ENCODE data around the gene PRDM10.
A peak's percentile ranks its signal among the peaks of the same experiment; 100 is the strongest.
"Not testable (repeated sequence)": the region's sequence is repeated elsewhere in the genome, so short reads cannot be mapped to it uniquely, and the experiment has no call there.

The PRDM10 gene

DNA sequence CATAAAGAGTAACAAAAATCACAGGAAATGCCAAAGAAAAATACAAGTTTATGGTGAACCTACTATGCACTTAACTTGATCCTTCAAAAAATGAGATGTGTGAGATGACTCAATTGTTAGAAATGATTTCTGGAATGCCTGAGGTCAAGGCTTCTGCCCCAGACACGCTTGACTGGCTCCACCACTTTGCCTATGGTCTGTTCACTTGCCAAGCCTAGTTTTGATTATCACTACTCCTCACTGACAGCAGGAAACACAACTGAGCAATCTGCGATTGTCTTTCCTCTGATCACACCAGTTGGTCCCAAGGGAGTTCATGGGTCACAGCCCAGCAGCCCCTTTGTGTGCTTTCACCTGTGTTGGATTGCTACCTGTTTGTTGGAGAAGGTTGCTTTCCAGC is 20.6 kb upstream of the PRDM10 start:
- H2BK15ac ChIP-seq (replicated peaks; ENCODE audit: low read depth) = no peak overlapping the region
- no peak overlapping the region for H4K8ac ChIP-seq (ENCODE audit: low read depth, low read length)
- H3K56ac ChIP-seq (ENCODE audit: low read length) = peak overlapping the region; percentile 2
- no peak overlapping the region for H3K9ac ChIP-seq (ENCODE audit: low read length)
- peak; percentile 19 for DNase-seq
- H3K4ac ChIP-seq (ENCODE audit: low read depth, low read length) = no peak overlapping the region
- H3K4me2 ChIP-seq (ENCODE audit: low read length) = no peak overlapping the region
- no peaks in the 10 kb centered on the region for H3K36me3 ChIP-seq (ENCODE audit: control insufficient read depth, insufficient read depth, low read length)
- no CpG with 5 or more reads among the region's 2 CpGs for WGBS (ENCODE audit: extremely low coverage, insufficient coverage, low lambda C conversion rate)
- no peaks in the 10 kb centered on the region for H3K27me3 ChIP-seq (ENCODE audit: insufficient read depth, low read length, poor library complexity)
- no peaks in the 10 kb centered on the region for H3K4me1 ChIP-seq (ENCODE audit: control insufficient read depth, low read depth, low read length)
- peak overlapping the region; percentile 66 for H3K23ac ChIP-seq (ENCODE audit: low read length)
- no peak overlapping the region for H3K4me3 ChIP-seq (ENCODE audit: low read length)
- H3K79me2 ChIP-seq (ENCODE audit: control insufficient read depth, insufficient read depth, low read length) = no peaks in the 10 kb centered on the region
- H3K79me1 ChIP-seq (ENCODE audit: low read length) = no peaks in the 10 kb centered on the region
- no peak overlapping the region for H4K5ac ChIP-seq (ENCODE audit: low read length)
- no peak overlapping the region for H2BK5ac ChIP-seq (ENCODE audit: low read length)
- H3K18ac ChIP-seq (ENCODE audit: low read length) = no peak overlapping the region
- no peak overlapping the region for H2AK5ac ChIP-seq (ENCODE audit: low read length)
- no peak overlapping the region for H3K27ac ChIP-seq (ENCODE audit: low read depth, low read length)
- no peak overlapping the region for H2BK120ac ChIP-seq (ENCODE audit: low read depth, low read length)

GRCh38 chr11:130022799-130023198 is 20.2 kb upstream of the PRDM10 start:
- Histone ChIP-seq H3K4me2 (ENCODE audit: low read length) (no peak overlapping the region), H3K4ac (ENCODE audit: low read depth, low read length) (no peak overlapping the region), H3K79me1 (ENCODE audit: low read length) (no peaks in the 10 kb centered on the region), H2BK120ac (ENCODE audit: low read depth, low read length) (no peak overlapping the region), H3K9ac (ENCODE audit: low read length) (no peak overlapping the region), H3K27me3 (ENCODE audit: insufficient read depth, low read length, poor library complexity) (no peaks in the 10 kb centered on the region), H4K8ac (ENCODE audit: low read depth, low read length) (no peak overlapping the region), H2BK5ac (ENCODE audit: low read length) (no peak overlapping the region), H2BK15ac (replicated peaks; ENCODE audit: low read depth) (no peak overlapping the region), H3K56ac (ENCODE audit: low read length) (no peak overlapping the region), H2AK5ac (ENCODE audit: low read length) (no peak overlapping the region), H3K27ac (ENCODE audit: low read depth, low read length) (no peak overlapping the region), H3K4me3 (ENCODE audit: low read length) (no peak overlapping the region), H3K4me1 (ENCODE audit: control insufficient read depth, low read depth, low read length) (no peaks in the 10 kb centered on the region), H3K18ac (ENCODE audit: low read length) (no peak overlapping the region), H3K79me2 (ENCODE audit: control insufficient read depth, insufficient read depth, low read length) (no peaks in the 10 kb centered on the region), H4K5ac (ENCODE audit: low read length) (no peak overlapping the region), H3K36me3 (ENCODE audit: control insufficient read depth, insufficient read depth, low read length) (no peaks in the 10 kb centered on the region), H3K23ac (ENCODE audit: low read length) (no peak overlapping the region)
- no peak for DNase-seq
- WGBS (ENCODE audit: extremely low coverage, insufficient coverage, low lambda C conversion rate) = no CpG with 5 or more reads among the region's 2 CpGs

DNA sequence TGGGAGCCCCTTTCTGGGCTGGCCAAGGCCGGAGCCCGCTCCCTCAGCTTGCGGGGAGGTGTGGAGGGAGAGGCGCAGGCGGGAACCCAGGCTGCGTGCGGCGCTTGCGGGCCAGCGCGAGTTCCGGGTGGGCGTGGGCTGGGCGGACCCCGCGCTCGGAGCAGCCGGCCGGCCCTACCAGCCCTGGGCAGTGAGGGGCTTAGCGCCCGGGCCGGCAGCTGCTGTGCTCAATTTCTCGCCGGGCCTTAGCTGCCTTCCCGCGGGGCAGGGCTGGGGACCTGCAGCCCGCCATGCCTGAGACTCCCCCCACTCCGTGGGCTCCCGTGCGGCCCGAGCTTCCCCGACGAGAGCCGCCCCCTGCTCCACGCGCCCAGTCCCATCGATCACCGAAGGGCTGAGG is 19.0 kb upstream of the PRDM10 start:
- H3K4me3 ChIP-seq (ENCODE audit: low read length); H2BK120ac ChIP-seq (ENCODE audit: low read depth, low read length); H2BK5ac ChIP-seq (ENCODE audit: low read length); H3K79me1 ChIP-seq (ENCODE audit: low read length); H3K4me2 ChIP-seq (ENCODE audit: low read length); H3K56ac ChIP-seq (ENCODE audit: low read length); H3K23ac ChIP-seq (ENCODE audit: low read length); H3K79me2 ChIP-seq (ENCODE audit: control insufficient read depth, insufficient read depth, low read length); H3K4ac ChIP-seq (ENCODE audit: low read depth, low read length); H3K36me3 ChIP-seq (ENCODE audit: control insufficient read depth, insufficient read depth, low read length); H2BK15ac ChIP-seq (replicated peaks; ENCODE audit: low read depth); H3K4me1 ChIP-seq (ENCODE audit: control insufficient read depth, low read depth, low read length); H3K9ac ChIP-seq (ENCODE audit: low read length); H4K5ac ChIP-seq (ENCODE audit: low read length); DNase-seq; H3K18ac ChIP-seq (ENCODE audit: low read length); H4K8ac ChIP-seq (ENCODE audit: low read depth, low read length); H3K27ac ChIP-seq (ENCODE audit: low read depth, low read length); H2AK5ac ChIP-seq (ENCODE audit: low read length); H3K27me3 ChIP-seq (ENCODE audit: insufficient read depth, low read length, poor library complexity): not testable (repeated sequence)
- WGBS (ENCODE audit: extremely low coverage, insufficient coverage, low lambda C conversion rate) = no CpG with 5 or more reads among the region's 38 CpGs

DNA sequence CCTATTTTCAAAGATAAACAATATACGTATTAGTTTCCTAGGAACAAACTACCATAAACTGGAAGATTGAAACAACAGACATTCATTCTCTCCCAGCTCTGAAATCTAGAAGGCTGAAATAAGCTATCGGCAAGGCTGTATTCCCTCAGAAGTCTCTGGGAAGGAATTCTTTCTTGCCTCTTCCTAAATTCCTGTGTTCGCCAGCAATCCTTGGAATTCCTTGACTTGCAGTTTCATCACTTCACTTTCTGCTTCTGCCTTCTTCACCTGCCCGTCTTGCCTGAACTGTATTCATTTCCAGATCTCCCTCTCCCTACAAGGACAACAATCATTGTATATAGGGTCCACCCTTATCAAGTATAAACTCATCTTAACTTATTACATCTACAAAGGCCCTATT is 17.7 kb upstream of the PRDM10 start:
- Histone ChIP-seq H3K4me1 (ENCODE audit: control insufficient read depth, low read depth, low read length) (no peaks in the 10 kb centered on the region), H4K5ac (ENCODE audit: low read length) (no peak overlapping the region), H3K4me3 (ENCODE audit: low read length) (no peak overlapping the region), H2BK15ac (replicated peaks; ENCODE audit: low read depth) (no peak overlapping the region), H3K27me3 (ENCODE audit: insufficient read depth, low read length, poor library complexity) (no peaks in the 10 kb centered on the region), H3K27ac (ENCODE audit: low read depth, low read length) (no peak overlapping the region), H2AK5ac (ENCODE audit: low read length) (no peak overlapping the region), H3K36me3 (ENCODE audit: control insufficient read depth, insufficient read depth, low read length) (no peaks in the 10 kb centered on the region), H3K18ac (ENCODE audit: low read length) (no peak overlapping the region), H3K79me2 (ENCODE audit: control insufficient read depth, insufficient read depth, low read length) (no peaks in the 10 kb centered on the region), H2BK120ac (ENCODE audit: low read depth, low read length) (no peak overlapping the region), H3K4ac (ENCODE audit: low read depth, low read length) (no peak overlapping the region), H3K23ac (ENCODE audit: low read length) (no peak overlapping the region), H3K9ac (ENCODE audit: low read length) (no peak overlapping the region), H2BK5ac (ENCODE audit: low read length) (no peak overlapping the region), H4K8ac (ENCODE audit: low read depth, low read length) (no peak overlapping the region), H3K79me1 (ENCODE audit: low read length) (no peaks in the 10 kb centered on the region), H3K56ac (ENCODE audit: low read length) (no peak overlapping the region), H3K4me2 (ENCODE audit: low read length) (no peak overlapping the region)
- WGBS (ENCODE audit: extremely low coverage, insufficient coverage, low lambda C conversion rate) = no CpG with 5 or more reads among the region's 4 CpGs
- peak; percentile 91 for DNase-seq

- not testable (repeated sequence) for DNase-seq; H3K23ac ChIP-seq (ENCODE audit: low read length); H3K4me3 ChIP-seq (ENCODE audit: low read length); H2BK15ac ChIP-seq (replicated peaks; ENCODE audit: low read depth); H4K5ac ChIP-seq (ENCODE audit: low read length); H3K4ac ChIP-seq (ENCODE audit: low read depth, low read length); H3K18ac ChIP-seq (ENCODE audit: low read length); H3K9ac ChIP-seq (ENCODE audit: low read length); H2BK5ac ChIP-seq (ENCODE audit: low read length); H4K8ac ChIP-seq (ENCODE audit: low read depth, low read length); H3K4me2 ChIP-seq (ENCODE audit: low read length); H3K36me3 ChIP-seq (ENCODE audit: control insufficient read depth, insufficient read depth, low read length); H3K79me2 ChIP-seq (ENCODE audit: control insufficient read depth, insufficient read depth, low read length); H3K27ac ChIP-seq (ENCODE audit: low read depth, low read length); H2AK5ac ChIP-seq (ENCODE audit: low read length); H3K4me1 ChIP-seq (ENCODE audit: control insufficient read depth, low read depth, low read length); H3K79me1 ChIP-seq (ENCODE audit: low read length); H3K27me3 ChIP-seq (ENCODE audit: insufficient read depth, low read length, poor library complexity); H3K56ac ChIP-seq (ENCODE audit: low read length); H2BK120ac ChIP-seq (ENCODE audit: low read depth, low read length)
- no CpG with 5 or more reads among the region's 3 CpGs for WGBS (ENCODE audit: extremely low coverage, insufficient coverage, low lambda C conversion rate)
Observed at GRCh38 chr11:130015846-130016245, 13.2 kb upstream of the PRDM10 start.

DNA sequence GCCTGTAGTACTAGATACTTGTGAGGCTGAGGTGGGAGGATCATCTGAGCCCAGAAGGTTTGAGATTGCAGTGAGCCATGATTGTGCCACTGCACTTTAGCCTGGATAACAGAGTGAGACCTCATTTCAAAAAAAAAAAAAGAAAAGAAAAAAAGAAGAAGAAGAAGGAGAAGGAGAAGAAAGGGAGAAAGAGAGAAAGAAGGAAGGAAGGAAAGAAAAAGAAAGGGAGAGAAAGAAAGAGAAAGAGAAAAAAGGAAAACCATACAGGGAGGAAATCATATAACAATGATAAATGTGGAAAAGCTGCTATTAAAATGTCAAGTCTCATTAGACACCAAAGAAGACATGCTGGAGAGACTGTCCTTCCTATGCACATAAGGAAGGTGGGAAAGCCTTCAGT is 5.7 kb upstream of the PRDM10 start:
- no peak overlapping the region for H2BK120ac ChIP-seq (ENCODE audit: low read depth, low read length)
- no peaks in the 10 kb centered on the region for H3K79me2 ChIP-seq (ENCODE audit: control insufficient read depth, insufficient read depth, low read length)
- no peak for DNase-seq
- no peak overlapping the region for H3K4ac ChIP-seq (ENCODE audit: low read depth, low read length)
- H3K27ac ChIP-seq (ENCODE audit: low read depth, low read length) = no peak overlapping the region
- H3K27me3 ChIP-seq (ENCODE audit: insufficient read depth, low read length, poor library complexity) = no peaks in the 10 kb centered on the region
- no peaks in the 10 kb centered on the region for H3K36me3 ChIP-seq (ENCODE audit: control insufficient read depth, insufficient read depth, low read length)
- no peak overlapping the region for H3K23ac ChIP-seq (ENCODE audit: low read length)
- H4K5ac ChIP-seq (ENCODE audit: low read length) = no peak overlapping the region
- H3K79me1 ChIP-seq (ENCODE audit: low read length) = no peaks in the 10 kb centered on the region
- no peak overlapping the region for H3K56ac ChIP-seq (ENCODE audit: low read length)
- H3K9ac ChIP-seq (ENCODE audit: low read length) = no peak overlapping the region
- H3K4me2 ChIP-seq (ENCODE audit: low read length) = no peak overlapping the region
- no peak overlapping the region for H3K18ac ChIP-seq (ENCODE audit: low read length)
- no peak overlapping the region for H2AK5ac ChIP-seq (ENCODE audit: low read length)
- no peak overlapping the region for H3K4me3 ChIP-seq (ENCODE audit: low read length)
- no peak overlapping the region for H2BK5ac ChIP-seq (ENCODE audit: low read length)
- H4K8ac ChIP-seq (ENCODE audit: low read depth, low read length) = no peak overlapping the region
- no peak overlapping the region for H2BK15ac ChIP-seq (replicated peaks; ENCODE audit: low read depth)
- no peaks in the 10 kb centered on the region for H3K4me1 ChIP-seq (ENCODE audit: control insufficient read depth, low read depth, low read length)
